OCI-LY3 (cell line): ENCODE results near the gene LRRC31.

ENCODE experiments used
- EZH2phosphoT487 ChIP-seq: fragments of 200-600 bp; shearing (Covaris generic); IDR thresholded peaks from 2 replicates; pipeline ENCODE4 v1.6.1; 2018; ENCODE audit warnings: antibody characterized with exemption, mixed run types, low read depth
- TF ChIP-seq, protein P1 (sequence below): fragments of 200-600, 300-600 bp; sonication (generic); IDR thresholded peaks from 2 replicates; pipeline ENCODE4 v1.5.1; 2014; ENCODE audit warnings: antibody characterized with exemption, low read length, low read depth

GRCh38 chr3:169813757-169814517, 55.8 kb downstream of the LRRC31 start:
- TF ChIP-seq, protein P1, sequence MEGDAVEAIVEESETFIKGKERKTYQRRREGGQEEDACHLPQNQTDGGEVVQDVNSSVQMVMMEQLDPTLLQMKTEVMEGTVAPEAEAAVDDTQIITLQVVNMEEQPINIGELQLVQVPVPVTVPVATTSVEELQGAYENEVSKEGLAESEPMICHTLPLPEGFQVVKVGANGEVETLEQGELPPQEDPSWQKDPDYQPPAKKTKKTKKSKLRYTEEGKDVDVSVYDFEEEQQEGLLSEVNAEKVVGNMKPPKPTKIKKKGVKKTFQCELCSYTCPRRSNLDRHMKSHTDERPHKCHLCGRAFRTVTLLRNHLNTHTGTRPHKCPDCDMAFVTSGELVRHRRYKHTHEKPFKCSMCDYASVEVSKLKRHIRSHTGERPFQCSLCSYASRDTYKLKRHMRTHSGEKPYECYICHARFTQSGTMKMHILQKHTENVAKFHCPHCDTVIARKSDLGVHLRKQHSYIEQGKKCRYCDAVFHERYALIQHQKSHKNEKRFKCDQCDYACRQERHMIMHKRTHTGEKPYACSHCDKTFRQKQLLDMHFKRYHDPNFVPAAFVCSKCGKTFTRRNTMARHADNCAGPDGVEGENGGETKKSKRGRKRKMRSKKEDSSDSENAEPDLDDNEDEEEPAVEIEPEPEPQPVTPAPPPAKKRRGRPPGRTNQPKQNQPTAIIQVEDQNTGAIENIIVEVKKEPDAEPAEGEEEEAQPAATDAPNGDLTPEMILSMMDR = peak; percentile 67
- no peak for TF ChIP-seq EZH2phosphoT487
